ENCODE results near the gene EFHC2. TPM values are rescaled to one million over a fixed set of nuclear protein-coding genes. Genes with fewer than 3 reads are reported as not detected.

EFHC2 gene
- total and polyA plus RNA-seq, 10 of the 15 experiments (the other 5 are each of a cell fraction or from before 2014, with no cell fraction given), result 0.56 TPM; not detected in 9

DNA sequence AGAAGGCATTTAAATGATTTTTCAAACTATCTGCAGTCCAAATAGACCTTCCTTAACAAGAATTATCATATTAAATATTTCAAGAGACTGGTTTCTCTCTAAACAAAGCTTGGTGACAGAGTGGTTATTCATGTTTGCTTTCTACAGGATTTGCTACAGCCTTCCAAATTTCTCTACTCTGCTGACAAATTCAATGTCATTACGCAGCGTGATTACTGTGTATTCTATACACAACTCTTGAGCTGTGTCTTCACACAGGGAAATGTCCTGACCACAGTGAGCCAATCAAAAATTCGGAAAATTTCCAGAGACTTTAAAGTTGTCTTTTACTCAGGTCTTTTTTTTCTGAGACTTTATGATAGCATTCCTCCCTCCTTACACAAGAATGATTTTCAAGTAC, 75.6 kb downstream of the EFHC2 start:
- TF ChIP-seq STAT3 (IDR thresholded peaks at IDR 0.05; ENCODE audit: low read depth, low read length) (no peak), PAX5 (IDR thresholded peaks at IDR 0.05; ENCODE audit: borderline replicate concordance, low read depth, low read length) (no peak), MXI1 (IDR thresholded peaks at IDR 0.05; ENCODE audit: low read depth, low read length) (no peak), SPI1 (IDR thresholded peaks at IDR 0.05; ENCODE audit: borderline replicate concordance, insufficient read depth, low read depth, low read length) (no peak), MYC (IDR thresholded peaks at IDR 0.05; ENCODE audit: insufficient read depth, insufficient read length, insufficient replicate concordance, low read length, severe bottlenecking) (no peak), PML (IDR thresholded peaks at IDR 0.05; ENCODE audit: low read length) (no peak), ZNF207 (IDR thresholded peaks at IDR 0.05; ENCODE audit: borderline replicate concordance) (no peak), HCFC1 (IDR thresholded peaks at IDR 0.05; ENCODE audit: low read length) (no peak), TCF12 (IDR thresholded peaks at IDR 0.05; ENCODE audit: low read depth, low read length) (no peak), NFYB (IDR thresholded peaks at IDR 0.05; ENCODE audit: insufficient read depth, low read depth, low read length) (no peak), BACH1 (IDR thresholded peaks at IDR 0.05; ENCODE audit: borderline replicate concordance) (no peak), CBX3 (IDR thresholded peaks at IDR 0.05; ENCODE audit: borderline replicate concordance, low read depth) (no peak), POLR2AphosphoS5 (IDR thresholded peaks at IDR 0.05; ENCODE audit: low read length) (no peak), CHD4 (IDR thresholded peaks at IDR 0.05) (no peak), CBFB (IDR thresholded peaks at IDR 0.05; ENCODE audit: low read depth) (no peak), SIN3A (IDR thresholded peaks at IDR 0.05; ENCODE audit: low read depth, low read length) (no peak)

More for the DNA sequence above, 75.6 kb downstream of the EFHC2 start:
- Histone ChIP-seq H3K36me3 (ENCODE audit: control insufficient read depth in 2 of 2, insufficient read depth in 2 of 2, low read length in 1 of 2) (no peaks in the 10 kb centered on the region), H3K4me2 (ENCODE audit: control insufficient read depth, insufficient read depth) (no peak overlapping the region), H2AFZ (ENCODE audit: control insufficient read depth, low read depth, low read length) (no peak overlapping the region), H3K4me3 (no peak overlapping the region), H3K9ac (ENCODE audit: control insufficient read depth, insufficient read depth, low read length) (no peak overlapping the region), H3K4me1 (ENCODE audit: control insufficient read depth, insufficient read depth, low read length) (no peaks in the 10 kb centered on the region), H3K79me2 (ENCODE audit: control insufficient read depth, insufficient read depth, low read length) (no peaks in the 10 kb centered on the region), H3K9me3 (replicated peaks; ENCODE audit: control insufficient read depth, insufficient read depth, low read length) (no peaks in the 10 kb centered on the region), H3K27me3 (replicated peaks in 1 of 2; ENCODE audit: control insufficient read depth in 2 of 2, insufficient read depth in 2 of 2, low read length in 1 of 2) (no peaks in the 10 kb centered on the region), H3K27ac (ENCODE audit: control insufficient read depth, insufficient read depth) (no peak overlapping the region), H4K20me1 (ENCODE audit: control insufficient read depth, insufficient read depth) (no peaks in the 10 kb centered on the region)
- ChIA-PET RAD21 (ENCODE audit: unreplicated experiment) (interaction anchor here (1.5 kb wide), 1 partner anchor 17 kb away, joined by 3 read pairs; no protein-coding TSS in a partner anchor), POLR2A (no interaction called here), SMC1A (ENCODE audit: uncharacterized antibody, unreplicated experiment) (interaction anchor here (1.0 to 1.3 kb wide), 3 partner anchors 8 to 17 kb away, joined by 3 to 4 read pairs (median 4); no protein-coding TSS in a partner anchor), CTCF (interaction anchor here (0.8 to 1.6 kb wide), 3 partner anchors 9 to 21 kb away, joined by 3 to 5 read pairs (median 4); no protein-coding TSS in a partner anchor)
- DNase-seq (ENCODE audit: low read depth, low spot score) (no peak), FAIRE-seq (no peak), ATAC-seq (no peak)
- intact Hi-C loops (cut with micrococcal nuclease; ENCODE audit: unreplicated experiment) (no loop called here), in situ Hi-C loops (cut with MboI) (no loop called here)
- BruUV-seq (replicated peaks), result no TSS peak
- 53% methylated on average over 3 of the region's 3 CpGs for WGBS (ENCODE audit: insufficient coverage, insufficient replicate concordance, low lambda C conversion rate, missing lambda C conversion rate)

All from GM12878 (cell line).